ENCODE results near the gene ARHGAP15. TPM values are rescaled to one million over a fixed set of nuclear protein-coding genes. Genes with fewer than 3 reads are reported as not detected.

Gene ARHGAP15
- polyA plus RNA-seq, 3 donors: 0.54 to 8.7 (median 5.6) TPM

DNA sequence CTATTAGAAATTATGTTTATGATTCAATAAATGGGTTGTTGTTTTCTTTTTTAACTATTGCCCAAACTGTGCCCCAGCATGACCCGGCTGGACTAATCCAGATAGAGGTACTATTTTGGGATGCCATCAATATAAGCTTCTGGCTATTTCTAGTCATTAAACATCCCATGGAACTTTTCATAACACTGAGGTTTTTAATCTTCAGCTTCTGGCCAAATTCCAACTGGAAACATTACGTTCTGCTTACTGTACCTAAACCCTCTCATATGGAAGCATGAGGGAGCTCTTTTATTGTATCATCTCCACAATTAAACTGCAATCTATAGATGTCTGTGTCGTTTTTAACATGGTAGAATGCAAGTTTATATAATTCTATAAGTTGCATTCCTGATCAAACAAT is 674.7 kb downstream of the ARHGAP15 start:
- H3K27ac ChIP-seq (ENCODE audit: low read depth, low read length): no peak overlapping the region
- WGBS, 3 donors: 56 to 73% (median 73%) methylated on average over 3 of the region's 3 CpGs

DNA sequence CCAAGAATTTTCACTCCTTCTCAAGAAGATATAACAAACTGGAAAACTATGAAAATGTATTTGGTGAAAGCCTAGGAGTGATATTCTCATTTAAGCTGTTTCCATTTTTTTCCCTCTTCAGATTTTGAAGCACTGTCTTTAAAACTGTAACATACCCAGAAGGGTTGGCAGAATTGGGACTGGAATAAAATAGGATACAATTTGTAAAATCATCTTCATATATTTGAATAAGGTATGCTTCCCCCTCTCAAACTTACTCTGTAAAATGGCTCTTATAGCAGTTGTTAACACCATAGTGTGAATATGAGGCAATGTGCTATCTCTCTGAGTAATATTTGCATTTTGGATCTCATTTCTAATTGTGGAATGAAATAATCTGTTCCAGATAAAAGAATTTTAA is 676.4 kb downstream of the ARHGAP15 start:
- H3K27ac ChIP-seq (ENCODE audit: low read depth, low read length): no peak overlapping the region

DNA sequence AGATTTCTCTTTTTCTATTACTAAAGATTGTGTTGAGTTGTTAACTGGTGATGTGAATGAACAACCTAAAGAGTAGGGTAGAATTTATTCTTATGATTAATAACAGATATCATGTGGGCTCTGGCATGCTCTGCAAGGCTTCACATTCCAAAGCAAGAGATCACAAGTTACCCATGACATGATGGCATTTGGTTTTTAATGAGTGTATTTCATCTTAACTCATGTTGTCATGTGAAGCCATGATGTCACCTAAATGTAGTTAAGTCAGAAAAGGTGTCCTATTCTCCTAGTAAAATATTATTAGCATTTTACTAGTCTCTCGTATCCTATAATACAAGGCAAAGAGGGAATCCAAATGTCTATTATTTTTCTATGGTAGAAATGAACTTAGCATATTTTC is 678.0 kb downstream of the ARHGAP15 start:
- no peak overlapping the region for H3K27ac ChIP-seq (ENCODE audit: low read depth, low read length)
- 91 to 98% (median 92%) methylated on average over 1 of the region's 1 CpG for WGBS, 3 donors

DNA sequence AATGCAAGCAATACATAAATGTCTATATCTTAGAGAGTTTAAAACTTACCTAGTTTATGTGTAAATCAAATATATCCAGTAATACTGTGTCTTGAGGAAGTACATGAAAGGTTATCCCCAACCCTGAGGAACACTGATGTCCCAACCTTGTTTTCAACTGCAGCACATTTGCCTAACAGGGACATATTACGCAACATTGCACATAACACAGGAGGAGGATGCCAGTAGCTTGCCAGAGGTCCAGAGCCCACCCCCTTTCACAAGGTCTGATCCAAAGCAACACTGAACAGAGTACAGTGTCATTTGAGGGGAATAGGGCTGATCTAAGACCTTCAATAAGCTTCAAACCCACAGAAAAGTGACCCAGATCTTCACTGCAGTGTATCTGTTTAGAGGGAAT is 678.5 kb downstream of the ARHGAP15 start:
- no peak overlapping the region for H3K27ac ChIP-seq (ENCODE audit: low read depth, low read length)
- 57 to 90% (median 63%) methylated on average over 1 of the region's 1 CpG for WGBS, 3 donors

DNA sequence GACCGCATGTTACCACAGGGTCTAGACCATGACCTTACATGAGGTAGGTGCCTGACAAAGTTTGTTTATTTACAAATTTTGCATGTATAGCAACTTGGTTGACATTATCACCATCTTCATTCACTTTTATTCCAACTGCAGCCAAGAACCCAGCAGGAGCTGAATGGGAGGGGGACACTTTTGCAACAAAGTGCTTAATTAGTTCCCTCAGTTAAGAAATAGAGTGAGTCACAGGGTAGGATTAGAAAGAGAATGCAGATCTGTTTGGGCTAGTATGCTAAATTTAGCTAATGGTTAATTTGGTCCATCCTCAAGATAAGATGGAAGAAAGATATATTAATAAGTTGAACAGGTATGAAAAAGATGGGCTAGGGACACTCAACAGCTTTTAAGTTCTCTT is 678.9 kb downstream of the ARHGAP15 start:
- WGBS, 3 donors: 95 to 100% (median 96%) methylated on average over 1 of the region's 1 CpG

DNA sequence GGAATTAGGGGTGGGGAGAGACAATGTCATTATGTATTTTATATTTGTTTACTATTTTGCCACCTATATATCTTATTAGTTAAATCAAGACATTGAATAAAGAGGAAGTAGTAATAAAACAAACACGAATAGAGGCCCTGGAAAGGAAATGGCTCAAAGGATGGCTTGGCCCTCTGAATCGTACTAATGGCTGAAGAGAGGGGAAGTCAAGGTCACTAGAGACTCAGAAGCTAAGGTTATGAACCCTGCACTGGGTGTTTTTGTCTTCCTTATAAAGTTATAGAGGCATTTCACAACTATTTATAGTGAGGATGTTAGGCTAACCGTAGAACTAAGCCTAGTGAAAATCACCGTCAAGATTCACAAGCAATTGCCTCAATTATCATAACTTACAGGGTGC is 685.9 kb downstream of the ARHGAP15 start:
- H3K27ac ChIP-seq (ENCODE audit: low read depth, low read length): no peak overlapping the region
- 43 to 67% (median 49%) methylated on average over 4 of the region's 4 CpGs for WGBS, 3 donors

More for the DNA sequence above, 678.9 kb downstream of the ARHGAP15 start:
- H3K27ac ChIP-seq (ENCODE audit: low read depth, low read length): no peak overlapping the region

DNA sequence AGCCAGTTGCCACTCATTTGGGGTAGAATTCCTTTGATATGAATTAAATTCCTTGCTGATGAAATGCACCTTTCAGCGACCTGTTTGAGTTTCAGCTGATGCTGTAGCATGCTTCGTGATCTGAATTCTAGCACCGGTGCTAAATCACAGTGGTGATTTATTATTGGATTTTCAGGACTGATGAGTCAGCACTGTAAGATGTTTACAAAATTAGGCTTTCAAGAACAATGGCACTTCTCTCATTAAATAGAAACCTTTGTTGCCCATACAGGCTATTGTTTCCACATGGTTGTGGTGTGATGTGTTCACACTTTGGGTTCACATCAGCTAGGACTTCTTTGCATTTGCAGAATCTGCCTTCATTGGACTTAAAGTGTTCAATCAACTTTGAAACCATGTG is 687.7 kb downstream of the ARHGAP15 start:
- WGBS, 3 donors: 62 to 75% (median 74%) methylated on average over 3 of the region's 3 CpGs
- H3K27ac ChIP-seq (ENCODE audit: low read depth, low read length): no peak overlapping the region

All from adipose tissue (tissue), 3 donors.